ENCODE data around the gene SKAP2. TPM values are rescaled to one million over a fixed set of nuclear protein-coding genes. Genes with fewer than 3 reads are reported as not detected.

The SKAP2 gene
- total RNA-seq, 1 donor from 2014 or later: 50.2 TPM

GRCh38 chr7:26777385-26777784 is 87.0 kb downstream of the SKAP2 start:
- Histone ChIP-seq H3K4me3 (no peak overlapping the region), H3K36me3 (peaks cover 0 to 5% of the 10 kb centered on the region in 2 donors), H3K27me3 (no peaks in the 10 kb centered on the region), H3K27ac (no peak overlapping the region), H3K9me3 (no peaks in the 10 kb centered on the region), H3K4me1 (no peaks in the 10 kb centered on the region)
- DNase-seq (ENCODE audit: low spot score in 2 of 2): no peak
- TF ChIP-seq, protein P1, sequence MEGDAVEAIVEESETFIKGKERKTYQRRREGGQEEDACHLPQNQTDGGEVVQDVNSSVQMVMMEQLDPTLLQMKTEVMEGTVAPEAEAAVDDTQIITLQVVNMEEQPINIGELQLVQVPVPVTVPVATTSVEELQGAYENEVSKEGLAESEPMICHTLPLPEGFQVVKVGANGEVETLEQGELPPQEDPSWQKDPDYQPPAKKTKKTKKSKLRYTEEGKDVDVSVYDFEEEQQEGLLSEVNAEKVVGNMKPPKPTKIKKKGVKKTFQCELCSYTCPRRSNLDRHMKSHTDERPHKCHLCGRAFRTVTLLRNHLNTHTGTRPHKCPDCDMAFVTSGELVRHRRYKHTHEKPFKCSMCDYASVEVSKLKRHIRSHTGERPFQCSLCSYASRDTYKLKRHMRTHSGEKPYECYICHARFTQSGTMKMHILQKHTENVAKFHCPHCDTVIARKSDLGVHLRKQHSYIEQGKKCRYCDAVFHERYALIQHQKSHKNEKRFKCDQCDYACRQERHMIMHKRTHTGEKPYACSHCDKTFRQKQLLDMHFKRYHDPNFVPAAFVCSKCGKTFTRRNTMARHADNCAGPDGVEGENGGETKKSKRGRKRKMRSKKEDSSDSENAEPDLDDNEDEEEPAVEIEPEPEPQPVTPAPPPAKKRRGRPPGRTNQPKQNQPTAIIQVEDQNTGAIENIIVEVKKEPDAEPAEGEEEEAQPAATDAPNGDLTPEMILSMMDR (IDR thresholded peaks at IDR 0.05): no peak
- intact Hi-C loops (cut with DNase I): no loop called here

- Histone ChIP-seq H3K27ac (no peak overlapping the region), H3K27me3 (no peaks in the 10 kb centered on the region), H3K9me3 (peaks cover 0 to 5% of the 10 kb centered on the region in 2 donors), H3K4me1 (no peaks in the 10 kb centered on the region), H3K36me3 (no peaks in the 10 kb centered on the region), H3K4me3 (no peak overlapping the region)
- TF ChIP-seq, protein P1 (IDR thresholded peaks at IDR 0.05): no peak
- DNase-seq (ENCODE audit: low spot score in 2 of 2): no peak
- intact Hi-C loops (cut with DNase I): no loop called here
These were observed 103.9 kb downstream of the SKAP2 start for GRCh38 chr7:26760501-26760900.

GRCh38 chr7:26759108-26759507 is 105.3 kb downstream of the SKAP2 start:
- no peak for DNase-seq (ENCODE audit: low spot score in 2 of 2)
- Histone ChIP-seq H3K27ac (no peak overlapping the region), H3K27me3 (no peaks in the 10 kb centered on the region), H3K4me3 (no peak overlapping the region), H3K9me3 (peaks cover 0 to 5% of the 10 kb centered on the region in 2 donors), H3K36me3 (no peaks in the 10 kb centered on the region), H3K4me1 (no peaks in the 10 kb centered on the region)
- intact Hi-C loops (cut with DNase I): no loop called here
- TF ChIP-seq, protein P1 (IDR thresholded peaks at IDR 0.05): no peak

DNA sequence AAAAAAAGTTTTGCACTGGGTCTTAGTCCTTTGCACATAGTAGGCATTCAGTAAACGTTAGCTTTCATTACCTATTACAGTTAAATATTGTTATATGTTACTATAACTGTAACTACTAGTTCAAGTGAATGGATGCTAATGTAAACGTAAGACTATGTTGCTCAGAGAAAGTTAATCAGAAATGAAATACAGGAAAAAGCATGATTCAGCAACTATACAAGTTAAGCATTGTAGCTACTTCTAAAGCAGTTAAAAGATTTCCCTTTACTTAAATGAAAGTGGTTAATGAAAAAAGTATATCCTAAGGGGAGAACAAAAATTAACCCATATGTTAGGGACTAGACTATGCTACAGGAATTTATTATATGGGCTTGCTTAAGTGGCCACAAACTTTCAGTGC is 121.2 kb downstream of the SKAP2 start:
- TF ChIP-seq, protein P1 (IDR thresholded peaks at IDR 0.05): no peak
- no peak for DNase-seq (ENCODE audit: low spot score in 2 of 2)

DNA sequence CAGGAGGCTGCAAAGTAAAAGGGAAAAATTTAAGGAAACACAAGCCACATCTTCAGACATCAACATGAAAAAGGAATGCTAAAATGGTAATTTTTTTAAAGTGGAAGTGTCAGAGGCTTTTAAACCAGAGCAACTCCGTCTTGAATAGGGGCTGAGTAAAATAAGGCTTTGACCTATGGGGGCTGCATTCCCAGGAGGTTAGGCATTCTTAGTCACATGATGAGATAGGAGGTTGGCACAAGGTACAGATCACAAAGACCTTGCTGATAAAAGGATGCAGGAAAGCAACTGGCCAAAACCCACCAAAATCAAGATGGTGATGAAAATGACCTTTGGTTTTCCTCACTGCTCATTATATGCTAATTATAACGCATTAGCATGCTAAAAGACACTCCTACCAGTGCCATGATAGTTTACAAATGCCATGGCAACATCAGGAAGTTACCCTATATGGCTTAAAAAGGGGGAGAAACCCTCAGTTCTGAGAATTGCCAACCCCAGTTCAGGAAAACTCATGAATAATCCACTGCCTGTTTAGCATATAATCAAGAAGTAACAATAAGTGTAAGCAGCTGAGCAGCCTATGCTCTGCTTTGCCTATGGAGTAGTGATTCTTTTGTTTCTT is 128.3 kb downstream of the SKAP2 start:
- no peak overlapping the region for H3K27ac ChIP-seq
- no peak overlapping the region for H3K4me3 ChIP-seq
- H3K9me3 ChIP-seq: no peaks in the 10 kb centered on the region
- TF ChIP-seq, protein P1 (IDR thresholded peaks at IDR 0.05): no peak
- no peaks in the 10 kb centered on the region for H3K27me3 ChIP-seq
- DNase-seq (ENCODE audit: low spot score in 2 of 2): no peak
- H3K4me1 ChIP-seq: no peaks in the 10 kb centered on the region
- intact Hi-C loops (cut with DNase I): no loop called here
- peaks cover 0 to 8% of the 10 kb centered on the region in 2 donors for H3K36me3 ChIP-seq

More for the DNA sequence above, 121.2 kb downstream of the SKAP2 start:
- Histone ChIP-seq H3K27ac (no peak overlapping the region), H3K27me3 (no peaks in the 10 kb centered on the region), H3K4me3 (no peak overlapping the region), H3K9me3 (no peaks in the 10 kb centered on the region), H3K36me3 (peaks cover 0 to 6% of the 10 kb centered on the region in 2 donors), H3K4me1 (no peaks in the 10 kb centered on the region)
- intact Hi-C loops (cut with DNase I): no loop called here
